H9 (cell line): ENCODE data around the gene ZNF423. TPM values are rescaled to one million over a fixed set of nuclear protein-coding genes. Genes with fewer than 3 reads are reported as not detected.
A peak's percentile ranks its signal among the peaks of the same experiment; 100 is the strongest.

Source experiments
- DNase-seq: peaks from one replicate; pipeline ENCODE4 v3.0.0-alpha.2; 2017
- H2AFZ ChIP-seq: one replicate; pipeline ENCODE4 v1.6.1; 2013; ENCODE audit warnings: mild to moderate bottlenecking, low read length, control low read depth, moderate library complexity
- H2AK5ac ChIP-seq: 2 replicates; pipeline ENCODE4 v1.6.1; 2013; ENCODE audit warnings: low read length, control low read depth, mixed read lengths; ENCODE audit not compliant: insufficient read length
- H2BK120ac ChIP-seq: one replicate; pipeline ENCODE4 v1.6.1; 2013; ENCODE audit warnings: low read depth, mild to moderate bottlenecking, low read length, control low read depth, inconsistent platforms; ENCODE audit not compliant: poor library complexity, severe bottlenecking
- H2BK12ac ChIP-seq: 2 replicates; pipeline ENCODE4 v1.6.1; 2013; ENCODE audit warnings: low read length, control low read depth, mixed read lengths, low read depth; ENCODE audit not compliant: insufficient read length
- H2BK15ac ChIP-seq: 2 replicates; pipeline ENCODE4 v1.6.1; 2013; ENCODE audit warnings: low read depth, low read length, control low read depth
- H2BK20ac ChIP-seq: one replicate; pipeline ENCODE4 v1.6.1; 2013; ENCODE audit warnings: low read depth, mild to moderate bottlenecking, low read length, control low read depth, inconsistent platforms; ENCODE audit not compliant: poor library complexity, severe bottlenecking
- H2BK5ac ChIP-seq: 2 replicates; pipeline ENCODE4 v1.6.1; 2013; ENCODE audit warnings: low read length, control low read depth, mixed read lengths; ENCODE audit not compliant: insufficient read length
- H3K14ac ChIP-seq: 2 replicates; pipeline ENCODE4 v1.6.1; 2013; ENCODE audit warnings: low read length, control low read depth; ENCODE audit not compliant: insufficient read depth
- H3K18ac ChIP-seq: 2 replicates; pipeline ENCODE4 v1.6.1; 2013; ENCODE audit warnings: low read depth, mild to moderate bottlenecking, mixed read lengths, low read length, control low read depth; ENCODE audit not compliant: insufficient read length
- H3K23ac ChIP-seq: 2 replicates; pipeline ENCODE4 v1.6.1; 2013; ENCODE audit warnings: low read length, control low read depth, mixed read lengths, low read depth; ENCODE audit not compliant: insufficient read length
- H3K23me2 ChIP-seq: 2 replicates; pipeline ENCODE4 v1.6.1; 2013; ENCODE audit warnings: low read depth, mild to moderate bottlenecking, mixed read lengths, low read length, control low read depth; ENCODE audit not compliant: insufficient read length, poor library complexity, severe bottlenecking
- H3K27ac ChIP-seq: 2 replicates; pipeline ENCODE4 v1.5.1; 2013; ENCODE audit warnings: low read length, control low read depth, mixed read lengths, low read depth; ENCODE audit not compliant: insufficient read length
- H3K27me3 ChIP-seq: 2 replicates; pipeline ENCODE4 v1.6.1; 2013; ENCODE audit warnings: low read length, control low read depth, inconsistent platforms; ENCODE audit not compliant: insufficient read depth
- H3K4ac ChIP-seq: 2 replicates; pipeline ENCODE4 v1.6.1; 2013; ENCODE audit warnings: low read depth, mild to moderate bottlenecking, control low read depth, inconsistent platforms, low read length, moderate library complexity
- H3K4me1 ChIP-seq: 2 replicates; pipeline ENCODE4 v1.6.1; 2013; ENCODE audit warnings: low read length, control low read depth, inconsistent platforms; ENCODE audit not compliant: insufficient read depth
- H3K4me2 ChIP-seq: 2 replicates; pipeline ENCODE4 v1.6.1; 2013; ENCODE audit warnings: low read length, control low read depth, mixed read lengths; ENCODE audit not compliant: insufficient read length, insufficient read depth
- H3K56ac ChIP-seq: 2 replicates; pipeline ENCODE4 v1.6.1; 2013; ENCODE audit warnings: low read depth, mild to moderate bottlenecking, mixed read lengths, low read length, control low read depth; ENCODE audit not compliant: insufficient read length
- H3K79me1 ChIP-seq: 2 replicates; pipeline ENCODE4 v1.6.1; 2013; ENCODE audit warnings: low read depth, mild to moderate bottlenecking, moderate library complexity, low read length, control low read depth, inconsistent platforms; ENCODE audit not compliant: insufficient read depth, poor library complexity, severe bottlenecking
- H3K79me2 ChIP-seq: 2 replicates; pipeline ENCODE4 v1.6.1; 2013; ENCODE audit warnings: low read length, control low read depth, inconsistent platforms; ENCODE audit not compliant: insufficient read depth
- H3K9ac ChIP-seq: 2 replicates; pipeline ENCODE4 v1.6.1; 2013; ENCODE audit warnings: low read length, control low read depth, mixed read lengths; ENCODE audit not compliant: insufficient read length; ENCODE audit errors: extremely low read depth
- H3K9me3 ChIP-seq: one replicate; pipeline ENCODE4 v1.6.1; 2013; ENCODE audit warnings: low read depth, low read length, inconsistent platforms; ENCODE audit not compliant: control insufficient read depth
- H3T11ph ChIP-seq: one replicate; pipeline ENCODE4 v1.6.1; 2013; ENCODE audit warnings: mild to moderate bottlenecking, low read length, control low read depth, inconsistent platforms
- H4K20me1 ChIP-seq: one replicate; pipeline ENCODE4 v1.6.1; 2013; ENCODE audit not compliant: control insufficient read depth, insufficient read length, insufficient read depth
- H4K5ac ChIP-seq: 2 replicates; pipeline ENCODE4 v1.6.1; 2013; ENCODE audit warnings: low read depth, mild to moderate bottlenecking, mixed read lengths, low read length, control low read depth; ENCODE audit not compliant: insufficient read length
- H4K8ac ChIP-seq: replicated peaks from 2 replicates; pipeline ENCODE4 v1.6.1; 2013; ENCODE audit warnings: low read length, control low read depth, mixed read lengths, low read depth; ENCODE audit not compliant: insufficient read length
- H4K91ac ChIP-seq: 2 replicates; pipeline ENCODE4 v1.6.1; 2013; ENCODE audit warnings: low read depth, mild to moderate bottlenecking, moderate library complexity, mixed read lengths, low read length, control low read depth; ENCODE audit not compliant: insufficient read length
- H3K27ac Mint-ChIP-seq, 3 experiments: 2 replicates in 2 of 3; 3 replicates in 1 of 3; pipeline ENCODE4 v1.8.0; 2020 to 2021; ENCODE audit warnings: mixed read lengths in 3 of 3, mild to moderate bottlenecking in 1 of 3, moderate library complexity in 1 of 3
- H3K27me3 Mint-ChIP-seq: 2 replicates; pipeline ENCODE4 v1.8.0; 2021; ENCODE audit warnings: low read depth, mild to moderate bottlenecking, moderate library complexity, mixed read lengths
- H3K36me3 Mint-ChIP-seq, 3 experiments: 2 replicates in 2 of 3; 3 replicates in 1 of 3; pipeline ENCODE4 v1.8.0; 2020 to 2021; ENCODE audit warnings: low read depth in 3 of 3, mixed read lengths in 3 of 3; ENCODE audit not compliant: insufficient read depth in 1 of 3
- H3K4me1 Mint-ChIP-seq, 2 experiments: 2 replicates each; pipeline ENCODE4 v1.8.0; 2020; ENCODE audit warnings: mixed read lengths in 2 of 2
- H3K4me3 Mint-ChIP-seq, 2 experiments: 2 replicates in 1 of 2; 3 replicates in 1 of 2; pipeline ENCODE4 v1.8.0; 2020 to 2021; ENCODE audit warnings: mild to moderate bottlenecking in 2 of 2, mixed read lengths in 2 of 2, moderate library complexity in 1 of 2
- H3K9me3 Mint-ChIP-seq, 2 experiments: 2 replicates in 1 of 2; 3 replicates in 1 of 2; pipeline ENCODE4 v1.8.0; 2020; ENCODE audit warnings: mild to moderate bottlenecking in 2 of 2, mixed read lengths in 2 of 2, moderate library complexity in 1 of 2
- CTCF ChIP-seq: fragments of 200-600 bp; sonication (generic); conservative IDR thresholded peaks from 3 replicates; pipeline ENCODE4 v1.8.0; 2021; ENCODE audit warnings: antibody characterized with exemption, mild to moderate bottlenecking
- WGBS: extraction: QIAGEN DNeasy Blood & Tissue Kit; methylation state at CpG from one replicate; pipeline ENCODE4 v1.1.7; 2013; ENCODE audit warnings: missing lambda C conversion rate, low lambda C conversion rate, mixed read lengths; ENCODE audit not compliant: insufficient read length; ENCODE audit errors: extremely low coverage; 5-methylcytosine and 5-hydroxymethylcytosine counted together
- total RNA-seq: library from RNA; stranded (reverse); gene quantifications from 2 replicates; pipeline ENCODE4 v1.2.1, GENCODE V29; 2021

The ZNF423 gene
- total RNA-seq, 1 experiment from 2014 or later, result 51.5 TPM

GRCh38 chr16:49588729-49589384 lies 267.1 kb downstream of the ZNF423 start:
- Histone ChIP-seq H3K18ac (no peak overlapping the region), H3K4me2 (no peak overlapping the region), H2BK5ac (no peak overlapping the region), H4K8ac (no peak overlapping the region), H2BK12ac (no peak overlapping the region), H3K56ac (no peak overlapping the region), H2BK15ac (no peak overlapping the region), H3T11ph (no peak overlapping the region), H3K4me1 (peaks cover 6% of the 10 kb centered on the region; the same call in 1 of the 2 replicates), H3K4ac (no peak overlapping the region), H3K9ac (no peak overlapping the region), H4K5ac (no peak overlapping the region), H3K79me1 (no peaks in the 10 kb centered on the region), H3K14ac (no peak overlapping the region), H3K27ac (no peak overlapping the region), H2BK120ac (no peak overlapping the region), H3K27me3 (no peaks in the 10 kb centered on the region), H3K23me2 (no peaks in the 10 kb centered on the region), H4K91ac (no peak overlapping the region), H2BK20ac (no peak overlapping the region), H3K79me2 (no peaks in the 10 kb centered on the region), H2AK5ac (no peak overlapping the region), H3K23ac (no peak overlapping the region), H4K20me1 (no peaks in the 10 kb centered on the region), H2AFZ (no peak overlapping the region), H3K9me3 (no peaks in the 10 kb centered on the region)
- Mint-ChIP-seq H3K27ac (peak overlapping the region; percentile 27 to 65 (median 54); a peak in 6 of 7 replicates), H3K4me1 (peaks cover 66 to 69% of the 10 kb centered on the region in 2 experiments), H3K27me3 (no peaks in the 10 kb centered on the region), H3K9me3 (no peaks in the 10 kb centered on the region; a peak in 1 of 5 replicates), H3K4me3 (peak overlapping the region in 1 of 2 experiments; percentile 6; a peak in 1 of 5 replicates), H3K36me3 (no peaks in the 10 kb centered on the region)
- DNase-seq, result peak; percentile 23
- WGBS, result no CpG with 5 or more reads among the region's 5 CpGs
- no peak for TF ChIP-seq CTCF
